H1 (cell line): Measurements from ENCODE around the gene PRKAR2A.

Experiments used
- GABPA ChIP-seq: IDR thresholded peaks from 2 replicates; pipeline ENCODE4 v1.6.1; 2011; ENCODE audit warnings: mild to moderate bottlenecking, low read length, moderate library complexity, borderline replicate concordance; ENCODE audit not compliant: insufficient read depth
- RAD21 ChIP-seq, 2 experiments: IDR thresholded peaks in 1 of 2; conservative IDR thresholded peaks in 1 of 2; 2 replicates each; pipeline ENCODE4 v1.6.1; 2011; ENCODE audit warnings: low read depth in 2 of 2, low read length in 2 of 2, improper control_type of control experiment in 1 of 2, inconsistent platforms in 1 of 2, mild to moderate bottlenecking in 1 of 2, moderate library complexity in 1 of 2
- TAF1 ChIP-seq: IDR thresholded peaks from 2 replicates; pipeline ENCODE4 v1.6.1; 2011; ENCODE audit warnings: mild to moderate bottlenecking, low read depth, low read length
- TF ChIP-seq, protein P1 (sequence below), 3 experiments: IDR thresholded peaks; 1 replicate in 2 of 3; 2 replicates in 1 of 3; pipeline versions ENCODE4 v1.5.1 to v1.6.1; 2011; ENCODE audit warnings: low read length in 3 of 3, mild to moderate bottlenecking in 3 of 3, inconsistent platforms in 2 of 3, low read depth in 1 of 3, moderate library complexity in 1 of 3; ENCODE audit not compliant: insufficient read depth in 1 of 3; ENCODE audit errors: control extremely low read depth in 1 of 3

DNA sequence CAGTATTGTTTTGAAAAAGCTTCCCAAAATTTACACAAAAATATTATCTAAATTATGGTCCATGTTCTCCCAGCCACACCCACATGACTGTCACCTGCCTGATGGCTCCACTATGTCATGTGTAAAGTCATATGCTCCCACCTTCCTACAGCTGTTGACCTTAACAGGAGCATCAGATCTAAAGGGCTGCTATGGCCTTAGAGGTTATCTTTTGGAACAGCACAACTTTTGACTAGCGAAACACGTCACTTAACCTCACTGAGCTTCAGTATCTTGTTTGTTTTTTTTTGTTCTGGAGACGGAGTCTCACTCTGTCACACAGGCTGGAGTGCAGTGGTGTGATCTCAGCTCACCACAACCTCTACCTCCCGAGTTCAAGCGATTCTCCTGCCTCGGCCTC lies 64.4 kb downstream of the PRKAR2A start:
- TF ChIP-seq, protein P1, sequence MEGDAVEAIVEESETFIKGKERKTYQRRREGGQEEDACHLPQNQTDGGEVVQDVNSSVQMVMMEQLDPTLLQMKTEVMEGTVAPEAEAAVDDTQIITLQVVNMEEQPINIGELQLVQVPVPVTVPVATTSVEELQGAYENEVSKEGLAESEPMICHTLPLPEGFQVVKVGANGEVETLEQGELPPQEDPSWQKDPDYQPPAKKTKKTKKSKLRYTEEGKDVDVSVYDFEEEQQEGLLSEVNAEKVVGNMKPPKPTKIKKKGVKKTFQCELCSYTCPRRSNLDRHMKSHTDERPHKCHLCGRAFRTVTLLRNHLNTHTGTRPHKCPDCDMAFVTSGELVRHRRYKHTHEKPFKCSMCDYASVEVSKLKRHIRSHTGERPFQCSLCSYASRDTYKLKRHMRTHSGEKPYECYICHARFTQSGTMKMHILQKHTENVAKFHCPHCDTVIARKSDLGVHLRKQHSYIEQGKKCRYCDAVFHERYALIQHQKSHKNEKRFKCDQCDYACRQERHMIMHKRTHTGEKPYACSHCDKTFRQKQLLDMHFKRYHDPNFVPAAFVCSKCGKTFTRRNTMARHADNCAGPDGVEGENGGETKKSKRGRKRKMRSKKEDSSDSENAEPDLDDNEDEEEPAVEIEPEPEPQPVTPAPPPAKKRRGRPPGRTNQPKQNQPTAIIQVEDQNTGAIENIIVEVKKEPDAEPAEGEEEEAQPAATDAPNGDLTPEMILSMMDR (IDR thresholded peaks at IDR 0.05; ENCODE audit: control extremely low read depth in 1 of 3, insufficient read depth in 1 of 3, low read depth in 1 of 3, low read length in 3 of 3), result no peak
- TF ChIP-seq RAD21 (IDR thresholded peaks at IDR 0.05 in 1 of 2, conservative IDR thresholded peaks at IDR 0.05 in 1 of 2; ENCODE audit: low read depth in 2 of 2, low read length in 2 of 2) (no peak), TAF1 (no peak), GABPA (no peak)
